Stimulated activated CD4-positive, alpha-beta T cell treated with anti-CD3 and anti-CD28 coated beads, Interleukin-2, amount 100 ng/mL, for 4 hours (primary cell): Measurements from ENCODE around the gene SIRT2.

ENCODE experiments used
- DNase-seq: peaks from one replicate; pipeline ENCODE4 v3.0.0-alpha.2; 2020; ENCODE audit warnings: low read depth

Gene SIRT2

GRCh38 chr19:38920602-38921419, 21.4 kb upstream of the SIRT2 start:
- no peak for DNase-seq

- DNase-seq, result no peak
Observed at GRCh38 chr19:38919837-38920601, 20.6 kb upstream of the SIRT2 start.

GRCh38 chr19:38918526-38918925, 19.1 kb upstream of the SIRT2 start:
- no peak for DNase-seq

- DNase-seq, result no peak
Observed at GRCh38 chr19:38917921-38918491, 18.6 kb upstream of the SIRT2 start.

DNA sequence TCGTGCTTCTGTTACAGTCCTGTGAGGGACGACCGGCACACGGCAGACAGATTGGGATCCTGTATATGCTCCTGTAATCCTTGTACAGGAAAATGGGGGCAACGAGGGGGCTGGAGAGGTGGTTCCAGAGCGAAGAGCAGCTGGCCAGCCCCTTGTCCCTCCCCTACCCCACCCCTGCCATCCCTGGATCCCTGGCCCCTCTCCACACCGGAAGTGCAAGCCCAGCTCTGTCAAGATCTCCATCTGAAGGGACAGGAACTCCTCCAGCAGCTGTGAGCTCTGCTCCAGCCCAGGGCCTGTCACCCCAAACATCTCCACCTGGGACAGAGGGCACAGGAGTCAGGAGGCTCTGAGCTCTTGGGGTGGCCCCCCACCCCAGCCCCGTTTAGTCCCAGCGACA, 18.1 kb upstream of the SIRT2 start:
- no peak for DNase-seq

- no peak for DNase-seq
Observed at GRCh38 chr19:38915329-38916321, 16.2 kb upstream of the SIRT2 start.

GRCh38 chr19:38913958-38914357, 14.5 kb upstream of the SIRT2 start:
- no peak for DNase-seq

GRCh38 chr19:38912600-38913514, 13.4 kb upstream of the SIRT2 start:
- no peak for DNase-seq

DNA sequence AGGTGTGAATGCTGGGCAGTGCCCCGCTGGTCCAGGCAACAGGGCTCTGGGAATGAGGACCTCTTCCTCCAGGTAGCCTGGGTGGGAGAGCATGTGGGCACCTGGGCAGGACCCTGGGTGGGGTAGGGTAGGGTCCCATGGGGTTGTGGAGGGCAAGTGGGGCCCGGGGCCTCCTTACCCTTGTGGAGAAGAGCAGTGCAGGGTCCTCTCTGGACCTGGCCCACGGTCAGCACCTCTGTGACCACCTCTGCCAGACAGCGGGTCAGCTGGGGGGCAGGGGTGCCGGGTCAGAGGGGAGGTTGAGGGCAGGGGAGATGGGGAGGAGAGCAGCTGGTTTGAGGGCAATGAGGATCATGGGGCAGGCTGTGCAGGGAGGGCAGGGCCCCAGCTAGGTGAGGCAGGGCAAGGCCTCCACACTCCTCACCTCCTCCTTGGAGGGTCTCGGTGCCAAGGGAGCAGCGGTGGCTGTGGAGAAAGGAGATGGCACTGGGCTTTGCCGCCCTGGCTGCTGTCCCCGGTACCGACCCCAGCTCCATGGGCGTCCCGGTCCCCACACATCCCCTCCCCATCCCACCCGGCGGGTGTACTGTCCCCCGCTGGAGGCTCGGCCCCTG, 12.1 kb upstream of the SIRT2 start:
- no peak for DNase-seq

DNA sequence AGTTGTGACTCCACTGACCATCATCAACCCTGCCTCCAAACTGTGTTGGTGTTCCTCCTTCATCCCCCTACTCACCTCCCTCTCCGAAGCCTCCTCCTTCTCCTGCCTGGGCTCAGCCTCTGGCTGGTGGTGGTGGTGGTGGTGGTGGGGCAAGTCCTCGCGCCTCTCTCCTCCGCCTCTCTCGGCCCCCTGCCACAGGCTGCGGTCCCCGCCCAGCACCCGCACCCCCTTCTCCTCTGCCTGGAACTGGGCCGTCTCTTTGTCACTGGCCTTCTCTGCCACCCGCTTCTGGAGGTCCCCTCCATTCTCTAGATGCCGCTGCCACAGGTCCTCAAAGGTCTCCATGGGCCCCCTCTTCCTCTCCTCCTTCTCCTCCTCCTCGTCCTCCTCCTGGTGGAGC, 11.1 kb upstream of the SIRT2 start:
- no peak for DNase-seq

GRCh38 chr19:38908911-38909310, 9.5 kb upstream of the SIRT2 start:
- DNase-seq, result no peak

GRCh38 chr19:38907670-38908069, 8.3 kb upstream of the SIRT2 start:
- no peak for DNase-seq

DNA sequence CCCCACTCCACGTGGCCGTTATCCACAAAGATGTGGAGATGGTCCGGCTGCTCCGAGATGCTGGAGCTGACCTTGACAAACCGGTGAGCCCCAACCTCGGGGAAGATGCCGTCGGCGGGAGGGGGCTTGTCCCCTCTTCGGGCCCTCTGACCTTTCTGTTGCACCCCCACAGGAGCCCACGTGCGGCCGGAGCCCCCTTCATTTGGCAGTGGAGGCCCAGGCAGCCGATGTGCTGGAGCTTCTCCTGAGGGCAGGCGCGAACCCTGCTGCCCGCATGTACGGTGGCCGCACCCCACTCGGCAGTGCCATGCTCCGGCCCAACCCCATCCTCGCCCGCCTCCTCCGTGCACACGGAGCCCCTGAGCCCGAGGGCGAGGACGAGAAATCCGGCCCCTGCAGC, 7.8 kb upstream of the SIRT2 start:
- DNase-seq, result no peak

GRCh38 chr19:38905620-38906019, 6.2 kb upstream of the SIRT2 start:
- DNase-seq, result no peak

DNA sequence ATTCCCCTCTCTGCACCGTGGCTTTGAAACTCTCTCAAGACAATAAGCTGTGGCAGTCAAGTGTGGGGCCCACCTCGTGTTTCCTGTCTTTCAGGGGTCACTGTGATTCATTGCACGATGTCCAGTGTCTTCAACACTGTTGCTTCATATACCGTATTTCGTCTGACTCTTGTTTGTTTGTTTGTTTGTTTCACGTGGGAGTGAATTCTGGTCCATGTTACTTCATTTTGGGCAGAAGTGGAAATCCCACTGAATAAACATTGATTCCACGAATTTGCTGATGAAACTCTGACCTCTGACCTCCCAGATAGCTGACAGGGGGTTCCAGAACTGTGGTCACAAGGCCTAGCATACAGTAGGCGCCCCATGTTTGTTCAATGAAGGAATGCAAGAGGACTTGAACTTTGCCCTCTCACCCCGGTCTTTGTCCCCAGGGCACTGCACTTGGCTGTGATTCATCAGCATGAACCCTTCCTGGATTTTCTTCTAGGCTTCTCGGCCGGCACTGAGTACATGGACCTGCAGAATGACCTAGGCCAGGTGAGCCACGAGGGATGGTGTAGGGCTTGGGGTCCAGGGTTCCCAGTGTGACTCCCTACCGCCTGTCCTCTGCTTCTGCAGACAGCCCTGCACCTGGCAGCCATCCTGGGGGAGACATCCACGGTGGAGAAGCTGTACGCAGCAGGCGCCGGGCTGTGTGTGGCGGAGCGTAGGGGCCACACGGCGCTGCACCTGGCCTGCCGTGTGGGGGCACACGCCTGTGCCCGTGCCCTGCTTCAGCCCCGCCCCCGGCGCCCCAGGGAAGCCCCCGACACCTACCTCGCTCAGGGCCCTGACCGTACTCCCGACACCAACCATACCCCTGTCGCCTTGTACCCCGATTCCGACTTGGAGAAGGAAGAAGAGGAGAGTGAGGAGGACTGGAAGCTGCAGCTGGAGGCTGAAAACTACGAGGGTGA, 5.4 kb upstream of the SIRT2 start:
- DNase-seq, result no peak

DNA sequence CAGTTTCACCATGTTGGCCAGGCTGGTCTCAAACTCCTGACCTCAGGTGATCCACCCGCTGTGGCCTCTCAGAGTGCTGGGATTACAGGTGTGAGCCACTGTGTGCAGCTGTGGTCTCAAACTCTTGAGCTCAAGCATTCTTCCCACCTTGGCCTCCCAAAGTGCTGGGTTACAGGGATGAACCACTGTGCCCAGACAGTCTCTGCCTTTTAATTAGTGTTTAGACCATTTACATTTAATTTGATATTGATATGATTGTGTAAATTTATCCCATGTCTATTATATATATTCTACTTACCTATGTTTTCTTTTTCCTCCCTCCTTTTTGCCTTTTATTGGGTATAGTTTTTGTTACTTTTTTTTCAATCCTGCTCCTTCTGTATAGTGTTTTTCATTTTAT, 2.3 kb upstream of the SIRT2 start:
- DNase-seq, result no peak

GRCh38 chr19:38900743-38901190, 1.3 kb upstream of the SIRT2 start:
- no peak for DNase-seq

DNA sequence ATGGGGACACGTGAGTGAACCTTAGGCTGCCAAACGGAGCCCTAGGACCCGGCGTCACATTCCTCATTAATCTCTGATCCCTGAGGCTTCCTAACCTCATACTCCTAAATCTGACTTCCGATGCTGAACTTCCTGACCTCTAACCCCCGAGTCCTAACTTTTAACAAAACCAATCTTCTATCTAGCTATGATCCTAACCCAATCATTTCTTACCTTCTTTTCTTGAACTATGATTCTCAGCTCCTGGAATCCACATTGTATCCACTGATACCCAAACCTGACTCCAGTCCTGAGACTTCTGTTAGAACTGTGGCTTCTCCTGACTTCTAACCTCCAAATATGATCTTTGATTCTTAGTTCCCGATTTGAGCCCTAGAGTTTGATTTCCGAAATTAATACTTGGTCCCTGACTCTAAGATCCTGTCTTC, 798 bp upstream of the SIRT2 start:
- DNase-seq, result no peak
